Testis (tissue), 3 donors: ENCODE data around the gene BMP5. TPM values are rescaled to one million over a fixed set of nuclear protein-coding genes. Genes with fewer than 3 reads are reported as not detected.

Experiments
- DNase-seq: peaks from one replicate; pipeline ENCODE4 v3.0.0-alpha.2; 2019
- H3K27ac ChIP-seq, 2 donors: fragments of 200-600 bp; sonication (generic); one replicate each; pipeline ENCODE4 v1.5.1; 2019
- H3K27me3 ChIP-seq: fragments of 200-600 bp; sonication (generic); one replicate; pipeline ENCODE4 v1.5.1; 2019
- H3K36me3 ChIP-seq: fragments of 200-600 bp; sonication (generic); one replicate; pipeline ENCODE4 v1.5.1; 2017; ENCODE audit warnings: low read depth; ENCODE audit errors: missing control alignments
- H3K4me1 ChIP-seq: fragments of 200-600 bp; sonication (generic); one replicate; pipeline ENCODE4 v1.5.1; 2019
- H3K4me3 ChIP-seq, 2 donors: fragments of 200-600 bp; sonication (generic); one replicate each; pipeline ENCODE4 v1.5.1; 2017 to 2019
- H3K9me3 ChIP-seq: fragments of 200-600 bp; sonication (generic); one replicate; pipeline ENCODE4 v1.5.1; 2017
- CTCF ChIP-seq, 3 experiments: fragments of 450-650 bp in 2 of 3; fragments of 200-600 bp in 1 of 3; sonication (generic) in 1 of 3; IDR thresholded peaks; one replicate each; pipeline ENCODE4 v1.5.1; 2016 to 2019; ENCODE audit warnings: antibody characterized with exemption in 3 of 3, mild to moderate bottlenecking in 2 of 3, moderate library complexity in 1 of 3
- POLR2A ChIP-seq: fragments of 450-650 bp; IDR thresholded peaks from one replicate; pipeline ENCODE4 v1.6.1; 2017; ENCODE audit warnings: antibody characterized with exemption, mild to moderate bottlenecking, moderate library complexity
- WGBS, 2 donors: methylation state at CpG; one replicate each; pipeline ENCODE4 v1.1.5; 2018; 5-methylcytosine and 5-hydroxymethylcytosine counted together
- intact Hi-C: fragments of 100-400 bp; cut with DNase I; formaldehyde crosslinking; loops from one replicate; pipeline ENCODE4 v1.15.1; 2023; ENCODE audit warnings: low total_unique reads
- polyA plus RNA-seq: library from polyadenylated mRNA; stranded (reverse); fragments of 350-450 nt; fragmentation: Illumina TruSeq; extraction: RNeasy Lipid Tissue Mini Kit (QIAGEN cat#74804); gene quantifications from one replicate; pipeline ENCODE4 v1.2.3, GENCODE V29; 2014; ENCODE audit warnings: low read depth, low replicate concordance; ENCODE audit not compliant: insufficient read depth
- total RNA-seq, 2 donors: library from RNA; depleted of rRNA; stranded (reverse); fragments of >200 nt; gene quantifications; one replicate each; pipeline ENCODE4 v1.2.3, GENCODE V29; 2016

BMP5 gene
- total and polyA plus RNA-seq, 3 donors from 2014 or later: 0.06 to 0.12 TPM; not detected in 1

- H3K4me3 ChIP-seq: no peak overlapping the region
- no peaks in the 10 kb centered on the region for H3K27me3 ChIP-seq
- H3K9me3 ChIP-seq: no peaks in the 10 kb centered on the region
- intact Hi-C loops: no loop called here
- H3K36me3 ChIP-seq: no peaks in the 10 kb centered on the region
- H3K27ac ChIP-seq: no peak overlapping the region
- no peak for DNase-seq
- TF ChIP-seq CTCF (IDR thresholded peaks at IDR 0.05): no peak
- TF ChIP-seq POLR2A: no peak
- no peaks in the 10 kb centered on the region for H3K4me1 ChIP-seq
Measured at GRCh38 chr6:55729665-55730064, 145.7 kb downstream of the BMP5 start.

- Histone ChIP-seq H3K36me3 (no peaks in the 10 kb centered on the region), H3K4me1 (no peaks in the 10 kb centered on the region), H3K9me3 (no peaks in the 10 kb centered on the region), H3K4me3 (no peak overlapping the region), H3K27ac (no peak overlapping the region), H3K27me3 (no peaks in the 10 kb centered on the region)
- 52 to 67% methylated on average over 1 of the region's 1 CpG for WGBS, 2 donors
- TF ChIP-seq POLR2A (no peak), CTCF (IDR thresholded peaks at IDR 0.05) (no peak)
- DNase-seq: no peak
- intact Hi-C loops: no loop called here
Measured at GRCh38 chr6:55726144-55726543, 149.2 kb downstream of the BMP5 start.

GRCh38 chr6:55714831-55715230, 160.6 kb downstream of the BMP5 start:
- intact Hi-C loops: no loop called here
- Histone ChIP-seq H3K9me3 (no peaks in the 10 kb centered on the region), H3K27me3 (no peaks in the 10 kb centered on the region), H3K4me1 (no peaks in the 10 kb centered on the region), H3K36me3 (no peaks in the 10 kb centered on the region), H3K4me3 (no peak overlapping the region), H3K27ac (no peak overlapping the region)
- no peak for TF ChIP-seq CTCF (IDR thresholded peaks at IDR 0.05)
- TF ChIP-seq POLR2A: no peak
- DNase-seq: no peak
- WGBS, 2 donors: 72 to 80% methylated on average over 4 of the region's 4 CpGs

GRCh38 chr6:55713436-55713835, 162.0 kb downstream of the BMP5 start:
- no peak overlapping the region for H3K27ac ChIP-seq
- no peaks in the 10 kb centered on the region for H3K9me3 ChIP-seq
- intact Hi-C loops: no loop called here
- TF ChIP-seq POLR2A: no peak
- no peak for TF ChIP-seq CTCF (IDR thresholded peaks at IDR 0.05)
- no peaks in the 10 kb centered on the region for H3K36me3 ChIP-seq
- no peak overlapping the region for H3K4me3 ChIP-seq
- H3K27me3 ChIP-seq: no peaks in the 10 kb centered on the region
- 29 to 42% methylated on average over 3 of the region's 3 CpGs for WGBS, 2 donors
- no peaks in the 10 kb centered on the region for H3K4me1 ChIP-seq
- no peak for DNase-seq

DNA sequence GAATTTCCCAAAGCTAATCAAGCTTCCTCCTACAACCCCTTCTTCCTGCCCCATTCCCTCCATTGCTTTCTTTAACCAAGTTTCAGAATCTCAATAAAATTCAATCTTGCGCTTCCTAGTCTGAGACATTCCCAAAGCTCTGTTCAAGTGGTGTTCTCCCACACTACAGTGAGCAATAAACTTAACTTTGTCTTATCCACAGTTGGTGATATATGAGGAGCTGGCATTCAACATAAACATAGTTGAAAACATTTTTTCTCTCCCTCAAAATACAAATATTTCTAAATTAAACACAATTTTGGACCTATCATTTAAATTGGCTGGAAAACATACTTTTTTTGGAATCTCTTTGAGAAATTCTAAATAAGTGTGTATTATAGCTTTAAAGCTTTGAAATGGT, 166.7 kb downstream of the BMP5 start:
- intact Hi-C loops: no loop called here
- H3K27ac ChIP-seq: no peak overlapping the region
- no peaks in the 10 kb centered on the region for H3K36me3 ChIP-seq
- no peaks in the 10 kb centered on the region for H3K4me1 ChIP-seq
- no peak for DNase-seq
- H3K27me3 ChIP-seq: no peaks in the 10 kb centered on the region
- TF ChIP-seq CTCF (IDR thresholded peaks at IDR 0.05): no peak
- no peak for TF ChIP-seq POLR2A
- no peak overlapping the region for H3K4me3 ChIP-seq
- no peaks in the 10 kb centered on the region for H3K9me3 ChIP-seq
- 92 to 100% methylated on average over 1 of the region's 1 CpG for WGBS, 2 donors
